Measurements from ENCODE around the gene ANP32B. TPM values are rescaled to one million over a fixed set of nuclear protein-coding genes. Genes with fewer than 3 reads are reported as not detected.
A peak's percentile ranks its signal among the peaks of the same experiment; 100 is the strongest.
"Not testable (repeated sequence)": the region's sequence is repeated elsewhere in the genome, so short reads cannot be mapped to it uniquely, and the experiment has no call there.

The ANP32B gene
- polyA plus RNA-seq, 2 of the 4 experiments (the other 2 are of a cell fraction): 127 to 360 TPM

GRCh38 chr9:98017306-98017705 is 34.2 kb downstream of the ANP32B start:
- Histone ChIP-seq H3K4me2 (no peak overlapping the region), H3K4me3 (no peak overlapping the region), H3K9me3 (no peaks in the 10 kb centered on the region), H3K4me1 (no peaks in the 10 kb centered on the region), H3K27ac (no peak overlapping the region)
- TF ChIP-seq FOSB (CRISPR knock-in tag; IDR thresholded peaks at IDR 0.05) (0 out of 2 replicates have a peak, but pooled peaks have one; percentile 40), MAFK (IDR thresholded peaks at IDR 0.05; ENCODE audit: partially characterized antibody) (no peak), HOXA7 (CRISPR knock-in tag; IDR thresholded peaks at IDR 0.05) (peak; percentile 17; the same call in 1 of the 2 replicates)
- no peak for ATAC-seq
- ChIA-PET POLR2A (interaction anchor here (2.4 kb wide), 1 partner anchor 39 kb away, joined by 7 read pairs; the partner anchor contains the start of gene NANS), CTCF (interaction anchor here (1.1 to 5.4 kb wide), 2 partner anchors 11 to 17 kb away, joined by 3 to 39 read pairs; no protein-coding TSS in a partner anchor)
- FAIRE-seq: no peak
- DNase-seq (ENCODE audit: low read depth in 1 of 2, low spot score in 1 of 2): no peak
- WGBS (ENCODE audit: missing lambda C conversion rate): 83% methylated on average over 1 of the region's 1 CpG

- no peak overlapping the region for H3K4me2 ChIP-seq
- ATAC-seq (no peak; a peak in 1 of 6 replicates), FAIRE-seq (no peak), DNase-seq (ENCODE audit: low read depth in 1 of 2, low spot score in 1 of 2) (no peak)
- no peak for TF ChIP-seq ZC3H11A (IDR thresholded peaks at IDR 0.05)
- TF ChIP-seq SREBF2 (IDR thresholded peaks at IDR 0.05): no peak
- TF ChIP-seq RAD21 (conservative IDR thresholded peaks at IDR 0.05 in 1 of 2, IDR thresholded peaks at IDR 0.05 in 1 of 2): no peak
- TF ChIP-seq POLR2A (IDR thresholded peaks at IDR 0.05; ENCODE audit: low read length): no peak
- no peak for TF ChIP-seq FOSB (CRISPR knock-in tag; IDR thresholded peaks at IDR 0.05)
- TF ChIP-seq HMGXB4 (CRISPR knock-in tag; IDR thresholded peaks at IDR 0.05; ENCODE audit: borderline replicate concordance): no peak
- no peak overlapping the region for H3K27ac ChIP-seq
- H3K4me3 ChIP-seq: no peak overlapping the region
- ChIA-PET POLR2A (interaction anchor here (2.4 kb wide), 1 partner anchor 38 kb away, joined by 7 read pairs; the partner anchor contains the start of gene NANS), CTCF (interaction anchor here (1.4 to 5.4 kb wide), 2 partner anchors 16 to 35 kb away, joined by 5 to 39 read pairs; partner anchors contain the start of gene ANP32B)
- H3K4me1 ChIP-seq: no peaks in the 10 kb centered on the region
- 97% methylated on average over 5 of the region's 5 CpGs for WGBS (ENCODE audit: missing lambda C conversion rate)
- no peaks in the 10 kb centered on the region for H3K9me3 ChIP-seq
Measured at GRCh38 chr9:98018347-98018746, 35.2 kb downstream of the ANP32B start.

GRCh38 chr9:98019098-98019497 is 36.0 kb downstream of the ANP32B start:
- CTCF ChIA-PET: interaction anchor here (0.8 to 5.4 kb wide), 4 partner anchors 15 to 96 kb away, joined by 3 to 39 read pairs (median 10); partner anchors contain the start of genes ANP32B and TRMO

GRCh38 chr9:98019869-98020268 is 36.7 kb downstream of the ANP32B start:
- ChIA-PET CTCF (interaction anchor here (1.2 to 5.4 kb wide), 6 partner anchors 12 to 97 kb away, joined by 3 to 39 read pairs (median 6); partner anchors contain the start of genes ANP32B and TRMO), POLR2A (interaction anchor here (0.6 to 2.4 kb wide), 2 partner anchors 37 to 841 kb away, joined by 3 to 7 read pairs; partner anchors contain the start of gene NANS)
- H3K4me2 ChIP-seq; H3K27ac ChIP-seq; FAIRE-seq; ATAC-seq; H3K4me1 ChIP-seq; DNase-seq (ENCODE audit: low read depth in 1 of 2, low spot score in 1 of 2); H3K9me3 ChIP-seq; H3K4me3 ChIP-seq: not testable (repeated sequence)
- WGBS (ENCODE audit: missing lambda C conversion rate): 90% methylated on average over 5 of the region's 5 CpGs

More at GRCh38 chr9:98019098-98019497, 36.0 kb downstream of the ANP32B start:
- H3K27ac ChIP-seq: no peak overlapping the region
- no peak for FAIRE-seq
- no peak overlapping the region for H3K4me2 ChIP-seq
- TF ChIP-seq ZC3H11A (IDR thresholded peaks at IDR 0.05) (no peak), FOSB (CRISPR knock-in tag; IDR thresholded peaks at IDR 0.05) (no peak), NFE2L2 (conservative IDR thresholded peaks at IDR 0.05; ENCODE audit: low read length) (no peak), BCL3 (IDR thresholded peaks at IDR 0.05) (no peak), KDM1A (IDR thresholded peaks at IDR 0.05; ENCODE audit: low read depth) (no peak), HOXB13 (CRISPR knock-in tag; IDR thresholded peaks at IDR 0.05; ENCODE audit: low read depth) (no peak), HMGXB4 (CRISPR knock-in tag; IDR thresholded peaks at IDR 0.05; ENCODE audit: borderline replicate concordance) (no peak), POLR2AphosphoS2 (conservative IDR thresholded peaks at IDR 0.05; ENCODE audit: low read length) (no peak), RARB (CRISPR knock-in tag; IDR thresholded peaks at IDR 0.05) (no peak), RNF2 (IDR thresholded peaks at IDR 0.05; ENCODE audit: borderline replicate concordance, low read depth) (no peak), CBX2 (IDR thresholded peaks at IDR 0.05; ENCODE audit: borderline replicate concordance, low read depth) (no peak), MAFK (IDR thresholded peaks at IDR 0.05; ENCODE audit: partially characterized antibody) (no peak), EHMT2 (IDR thresholded peaks at IDR 0.05; ENCODE audit: low read depth) (no peak), HES2 (IDR thresholded peaks at IDR 0.05) (no peak)
- no peak overlapping the region for H3K4me3 ChIP-seq
- POLR2A ChIA-PET: interaction anchor here (2.4 kb wide), 1 partner anchor 37 kb away, joined by 7 read pairs; the partner anchor contains the start of gene NANS
- H3K9me3 ChIP-seq: no peaks in the 10 kb centered on the region
- whole genome bisulfite sequencing (ENCODE audit: missing lambda C conversion rate): 98% methylated on average over 4 of the region's 4 CpGs
- ATAC-seq: no peak
- no peaks in the 10 kb centered on the region for H3K4me1 ChIP-seq
- no peak for DNase-seq (ENCODE audit: low read depth in 1 of 2, low spot score in 1 of 2)
